Type B pancreatic cell (in vitro differentiated cells): ENCODE measurements around the gene MAP7. TPM values are rescaled to one million over a fixed set of nuclear protein-coding genes. Genes with fewer than 3 reads are reported as not detected.
"Not testable (repeated sequence)": the region's sequence is repeated elsewhere in the genome, so short reads cannot be mapped to it uniquely, and the experiment has no call there.

Source experiments
- DNase-seq: peaks from one replicate; pipeline ENCODE4 v3.0.0; 2021; ENCODE audit warnings: mixed read lengths; ENCODE audit not compliant: unreplicated experiment; ENCODE audit errors: extremely low spot score
- H3K27ac Mint-ChIP-seq: 2 replicates; pipeline ENCODE4 v1.8.0; 2021; ENCODE audit warnings: mild to moderate bottlenecking, mixed read lengths
- H3K27me3 Mint-ChIP-seq: 2 replicates; pipeline ENCODE4 v1.8.0; 2021; ENCODE audit warnings: mixed read lengths
- H3K36me3 Mint-ChIP-seq: 2 replicates; pipeline ENCODE4 v1.8.0; 2021; ENCODE audit warnings: mixed read lengths
- H3K4me1 Mint-ChIP-seq: one replicate; pipeline ENCODE4 v1.8.0; 2021; ENCODE audit warnings: mixed read lengths; ENCODE audit not compliant: unreplicated experiment
- H3K4me3 Mint-ChIP-seq: 2 replicates; pipeline ENCODE4 v1.8.0; 2021; ENCODE audit warnings: mild to moderate bottlenecking, mixed read lengths
- H3K9me3 Mint-ChIP-seq: 2 replicates; pipeline ENCODE4 v1.8.0; 2021; ENCODE audit warnings: mixed read lengths
- CTCF ChIP-seq: fragments of 200-600 bp; sonication (generic); conservative IDR thresholded peaks from 2 replicates; pipeline ENCODE4 v1.5.0; 2021; ENCODE audit warnings: antibody characterized with exemption, mild to moderate bottlenecking
- total RNA-seq: library from RNA; stranded (reverse); gene quantifications from 2 replicates; pipeline ENCODE4 v1.2.1, GENCODE V29; 2021; ENCODE audit warnings: low replicate concordance

Gene MAP7
- total RNA-seq, 1 donor from 2014 or later = 17.8 TPM

DNA sequence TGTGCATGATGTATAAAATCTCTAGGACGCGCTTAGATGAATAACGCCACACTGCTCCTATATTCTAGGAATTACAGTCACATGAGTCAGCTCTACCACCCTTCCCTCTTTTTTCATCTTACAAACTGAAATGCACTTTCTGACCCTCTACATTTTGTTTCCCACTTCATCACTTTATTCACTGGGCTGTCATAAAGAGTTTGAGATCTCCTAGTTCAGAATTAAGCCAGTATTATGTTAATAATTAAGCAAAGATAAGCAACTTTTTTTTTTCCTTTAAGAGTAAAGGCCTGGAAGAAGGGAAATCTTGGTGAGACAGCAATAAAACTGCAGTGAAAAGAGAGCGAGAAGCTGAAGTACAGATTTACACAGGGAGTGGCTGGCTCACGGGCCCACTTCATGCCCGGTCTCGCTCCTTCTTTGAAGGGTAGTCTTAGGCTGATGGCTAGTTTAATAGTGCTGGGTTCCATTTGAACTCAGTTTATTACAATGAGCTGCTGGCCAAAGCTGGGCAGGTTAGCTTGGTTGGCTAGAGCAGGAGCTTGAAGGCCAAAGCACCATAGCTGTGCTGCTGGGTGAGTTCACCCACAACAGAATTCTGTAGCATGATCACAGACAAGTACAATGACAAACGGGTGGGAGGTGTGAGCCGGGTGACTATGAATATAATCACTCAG, 110.6 kb downstream of the MAP7 start:
- H3K4me3 Mint-ChIP-seq = no peak overlapping the region
- no peaks in the 10 kb centered on the region for H3K27me3 Mint-ChIP-seq
- no peak for DNase-seq
- peaks cover 9% of the 10 kb centered on the region for H3K4me1 Mint-ChIP-seq
- TF ChIP-seq CTCF = no peak
- no peaks in the 10 kb centered on the region for H3K36me3 Mint-ChIP-seq
- H3K27ac Mint-ChIP-seq = peak overlapping the region; percentile 37
- no peaks in the 10 kb centered on the region for H3K9me3 Mint-ChIP-seq

- Mint-ChIP-seq H3K27ac (no peak overlapping the region), H3K27me3 (no peaks in the 10 kb centered on the region), H3K9me3 (no peaks in the 10 kb centered on the region), H3K36me3 (no peaks in the 10 kb centered on the region), H3K4me3 (no peak overlapping the region), H3K4me1 (peaks cover 9% of the 10 kb centered on the region)
- DNase-seq = no peak
- no peak for TF ChIP-seq CTCF
Observed at GRCh38 chr6:136438441-136438840, 111.8 kb downstream of the MAP7 start.

DNA sequence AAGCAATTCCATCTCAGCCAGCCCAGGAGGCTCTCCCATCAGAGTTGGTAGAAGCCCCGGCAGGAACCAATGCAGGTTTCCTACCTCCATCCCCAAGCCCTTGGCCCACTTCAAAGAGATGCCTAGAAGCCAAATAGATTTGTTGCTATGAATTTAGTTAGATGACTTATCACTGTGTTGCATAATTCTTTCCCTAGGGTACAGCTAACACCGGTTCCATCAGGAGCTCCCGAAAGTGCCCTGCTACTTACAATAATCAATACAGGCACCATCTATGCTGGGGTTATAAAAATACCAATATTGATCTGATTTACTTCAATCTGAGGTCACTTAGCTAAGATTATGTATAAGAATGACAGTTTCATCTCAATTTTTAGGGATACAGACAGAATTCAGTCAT, 113.0 kb downstream of the MAP7 start:
- no peak for TF ChIP-seq CTCF
- DNase-seq = no peak
- no peak overlapping the region for H3K27ac Mint-ChIP-seq
- H3K4me3 Mint-ChIP-seq = no peak overlapping the region
- H3K27me3 Mint-ChIP-seq = no peaks in the 10 kb centered on the region
- no peaks in the 10 kb centered on the region for H3K9me3 Mint-ChIP-seq
- H3K4me1 Mint-ChIP-seq = peaks cover 9% of the 10 kb centered on the region
- no peaks in the 10 kb centered on the region for H3K36me3 Mint-ChIP-seq

GRCh38 chr6:136435101-136435500, 115.1 kb downstream of the MAP7 start:
- H3K4me3 Mint-ChIP-seq = no peak overlapping the region
- peaks cover 7% of the 10 kb centered on the region for H3K4me1 Mint-ChIP-seq
- H3K9me3 Mint-ChIP-seq = no peaks in the 10 kb centered on the region
- H3K27me3 Mint-ChIP-seq = no peaks in the 10 kb centered on the region
- no peak for TF ChIP-seq CTCF
- H3K36me3 Mint-ChIP-seq = no peaks in the 10 kb centered on the region
- no peak overlapping the region for H3K27ac Mint-ChIP-seq
- no peak for DNase-seq

- H3K27ac Mint-ChIP-seq, H3K9me3 Mint-ChIP-seq, H3K4me1 Mint-ChIP-seq, DNase-seq, H3K27me3 Mint-ChIP-seq, H3K36me3 Mint-ChIP-seq, H3K4me3 Mint-ChIP-seq: not testable (repeated sequence)
Observed at GRCh38 chr6:136431306-136431705, 118.9 kb downstream of the MAP7 start.

DNA sequence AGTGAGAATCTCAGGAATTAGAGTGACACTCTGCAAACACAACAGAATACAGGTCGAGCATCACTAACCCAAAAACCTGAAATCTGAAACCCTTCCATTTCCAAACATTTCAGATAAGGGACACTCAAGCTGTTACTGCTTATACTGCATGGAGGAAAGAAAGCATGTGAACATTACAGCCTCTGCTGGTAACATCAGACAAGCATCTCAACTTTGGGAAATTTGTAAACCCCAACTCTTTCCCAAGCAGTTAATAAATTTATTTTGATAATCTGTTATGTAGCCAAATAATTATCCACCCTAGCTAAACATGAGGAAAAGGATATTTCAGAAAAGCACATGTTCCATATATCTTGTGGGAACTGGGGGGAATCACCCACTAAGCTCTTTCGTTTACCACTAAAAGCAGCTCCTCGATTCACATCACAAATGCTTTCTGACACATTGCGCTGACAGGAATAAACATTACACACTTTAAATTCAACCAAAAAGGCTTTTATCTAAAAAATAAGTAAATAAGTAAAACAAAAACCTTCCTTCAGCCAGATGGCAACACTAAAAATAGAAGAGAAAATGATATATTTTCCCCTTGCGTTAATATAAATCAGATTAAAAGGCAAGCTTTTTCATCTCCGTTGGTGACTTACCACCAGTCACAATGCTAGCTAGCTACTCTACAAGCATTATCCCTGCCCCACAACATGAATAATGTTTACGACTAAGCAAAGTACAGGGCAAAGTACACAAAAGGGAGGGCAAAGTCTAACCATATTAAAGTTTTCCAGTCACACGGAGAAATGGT, 120.8 kb downstream of the MAP7 start:
- Mint-ChIP-seq H3K4me1 (no peaks in the 10 kb centered on the region), H3K27ac (no peak overlapping the region), H3K27me3 (no peaks in the 10 kb centered on the region), H3K36me3 (no peaks in the 10 kb centered on the region), H3K4me3 (no peak overlapping the region), H3K9me3 (no peaks in the 10 kb centered on the region)
- no peak for TF ChIP-seq CTCF
- DNase-seq = no peak
